H1 (cell line): ENCODE measurements around the gene EOGT. TPM values are rescaled to one million over a fixed set of nuclear protein-coding genes. Genes with fewer than 3 reads are reported as not detected.

ENCODE experiments used
- ATF2 ChIP-seq: IDR thresholded peaks from 2 replicates; pipeline ENCODE4 v1.6.1; 2012; ENCODE audit warnings: low read length, inconsistent platforms
- ATF3 ChIP-seq: IDR thresholded peaks from 2 replicates; pipeline ENCODE4 v1.6.1; 2011; ENCODE audit warnings: low read depth, mild to moderate bottlenecking, low read length; ENCODE audit not compliant: insufficient read depth
- CTBP2 ChIP-seq: IDR thresholded peaks from 2 replicates; pipeline ENCODE4 v1.7.0; 2011; ENCODE audit warnings: borderline replicate concordance, mild to moderate bottlenecking, moderate library complexity, mixed read lengths, low read length; ENCODE audit not compliant: insufficient read depth, insufficient read length
- POLR2AphosphoS5 ChIP-seq: IDR thresholded peaks from 2 replicates; pipeline ENCODE4 v1.6.1; 2011; ENCODE audit warnings: low read depth, low read length
- polyA plus RNA-seq, 7 experiments: library from polyadenylated mRNA; depleted of rRNA in 3 of 7; stranded (reverse) in 5 of 7; unstranded in 2 of 7; fragments of >200 nt in 5 of 7; fragments of 200-250 nt in 2 of 7; gene quantifications; 1 replicate in 5 of 7; 2 replicates in 1 of 7; 4 replicates in 1 of 7; pipeline versions ENCODE4 v1.2.1 to v1.2.3, GENCODE V29; 2011 to 2013; ENCODE audit warnings: missing spikeins in 2 of 7, mixed read lengths in 2 of 7
- total RNA-seq: library from RNA; stranded (reverse); fragmentation: NEBNext Ultra II Directional; extraction: Animal tissue kit (Norgen Biotek cat#: 25700); gene quantifications from 2 replicates; pipeline ENCODE4 v1.2.1, GENCODE V29; 2021

Gene EOGT
- total and polyA plus RNA-seq, 2 of the 8 experiments (the other 6 are each of a cell fraction or from before 2014, with no cell fraction given), result 6.7 to 20.7 TPM

GRCh38 chr3:69011096-69011730, 2.3 kb downstream of the EOGT start (continued):
- TF ChIP-seq ATF2, result no peak
- no peak for TF ChIP-seq POLR2AphosphoS5
- TF ChIP-seq ATF3, result no peak
- TF ChIP-seq CTBP2, result no peak
